GM21447 (cell line): ENCODE data around the gene NANOGP8.
"Not testable (repeated sequence)": the region's sequence is repeated elsewhere in the genome, so short reads cannot be mapped to it uniquely, and the experiment has no call there.

ENCODE experiments used
- ATAC-seq: cut with Tn5 transposase; IDR thresholded peaks from one replicate; pipeline ENCODE4 v1.9.1; 2021; ENCODE audit not compliant: unreplicated experiment

The NANOGP8 gene

GRCh38 chr15:35085176-35085919 lies at the start of gene NANOGP8:
NANOGP8 (minus strand) TSS chr15:35085295; CDS start chr15:35085110, 185 bp downstream.
- ATAC-seq: not testable (repeated sequence)

GRCh38 chr15:35134299-35134698 lies 49.2 kb upstream of the NANOGP8 start:
- no peak for ATAC-seq

GRCh38 chr15:35130245-35130644 lies 45.1 kb upstream of the NANOGP8 start:
- no peak for ATAC-seq

- ATAC-seq: no peak
These were observed 44.3 kb upstream of the NANOGP8 start for GRCh38 chr15:35129361-35129760.

GRCh38 chr15:35127717-35128116 lies 42.6 kb upstream of the NANOGP8 start:
- no peak for ATAC-seq

GRCh38 chr15:35126236-35126635 lies 41.1 kb upstream of the NANOGP8 start:
- ATAC-seq: no peak

- ATAC-seq: no peak
These were observed 38.6 kb upstream of the NANOGP8 start for GRCh38 chr15:35123743-35124142.

GRCh38 chr15:35121611-35122359 lies 36.7 kb upstream of the NANOGP8 start:
- no peak for ATAC-seq

GRCh38 chr15:35120173-35120572 lies 35.1 kb upstream of the NANOGP8 start:
- no peak for ATAC-seq

GRCh38 chr15:35118960-35119359 lies 33.9 kb upstream of the NANOGP8 start:
- ATAC-seq: no peak

- no peak for ATAC-seq
These were observed 32.6 kb upstream of the NANOGP8 start for GRCh38 chr15:35117543-35118265.

GRCh38 chr15:35115155-35115725 lies 30.1 kb upstream of the NANOGP8 start:
- no peak for ATAC-seq

GRCh38 chr15:35112346-35112745 lies 27.3 kb upstream of the NANOGP8 start:
- ATAC-seq: no peak

GRCh38 chr15:35111861-35112260 lies 26.8 kb upstream of the NANOGP8 start:
- no peak for ATAC-seq

- ATAC-seq: no peak
These were observed 23.4 kb upstream of the NANOGP8 start for GRCh38 chr15:35108453-35108852.

- ATAC-seq: no peak
These were observed 22.5 kb upstream of the NANOGP8 start for GRCh38 chr15:35107561-35107960.

GRCh38 chr15:35107122-35107521 lies 22.0 kb upstream of the NANOGP8 start:
- no peak for ATAC-seq

GRCh38 chr15:35104526-35105147 lies 19.5 kb upstream of the NANOGP8 start:
- ATAC-seq: no peak

GRCh38 chr15:35102186-35102585 lies 17.1 kb upstream of the NANOGP8 start:
- ATAC-seq: no peak

GRCh38 chr15:35101335-35101734 lies 16.2 kb upstream of the NANOGP8 start:
- no peak for ATAC-seq

- ATAC-seq: no peak
These were observed 13.6 kb upstream of the NANOGP8 start for GRCh38 chr15:35098737-35099136.
